Measurements from ENCODE around the gene PCDH10. TPM values are rescaled to one million over a fixed set of nuclear protein-coding genes. Genes with fewer than 3 reads are reported as not detected.

PCDH10 gene, protein sequence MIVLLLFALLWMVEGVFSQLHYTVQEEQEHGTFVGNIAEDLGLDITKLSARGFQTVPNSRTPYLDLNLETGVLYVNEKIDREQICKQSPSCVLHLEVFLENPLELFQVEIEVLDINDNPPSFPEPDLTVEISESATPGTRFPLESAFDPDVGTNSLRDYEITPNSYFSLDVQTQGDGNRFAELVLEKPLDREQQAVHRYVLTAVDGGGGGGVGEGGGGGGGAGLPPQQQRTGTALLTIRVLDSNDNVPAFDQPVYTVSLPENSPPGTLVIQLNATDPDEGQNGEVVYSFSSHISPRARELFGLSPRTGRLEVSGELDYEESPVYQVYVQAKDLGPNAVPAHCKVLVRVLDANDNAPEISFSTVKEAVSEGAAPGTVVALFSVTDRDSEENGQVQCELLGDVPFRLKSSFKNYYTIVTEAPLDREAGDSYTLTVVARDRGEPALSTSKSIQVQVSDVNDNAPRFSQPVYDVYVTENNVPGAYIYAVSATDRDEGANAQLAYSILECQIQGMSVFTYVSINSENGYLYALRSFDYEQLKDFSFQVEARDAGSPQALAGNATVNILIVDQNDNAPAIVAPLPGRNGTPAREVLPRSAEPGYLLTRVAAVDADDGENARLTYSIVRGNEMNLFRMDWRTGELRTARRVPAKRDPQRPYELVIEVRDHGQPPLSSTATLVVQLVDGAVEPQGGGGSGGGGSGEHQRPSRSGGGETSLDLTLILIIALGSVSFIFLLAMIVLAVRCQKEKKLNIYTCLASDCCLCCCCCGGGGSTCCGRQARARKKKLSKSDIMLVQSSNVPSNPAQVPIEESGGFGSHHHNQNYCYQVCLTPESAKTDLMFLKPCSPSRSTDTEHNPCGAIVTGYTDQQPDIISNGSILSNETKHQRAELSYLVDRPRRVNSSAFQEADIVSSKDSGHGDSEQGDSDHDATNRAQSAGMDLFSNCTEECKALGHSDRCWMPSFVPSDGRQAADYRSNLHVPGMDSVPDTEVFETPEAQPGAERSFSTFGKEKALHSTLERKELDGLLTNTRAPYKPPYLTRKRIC
- not detected for total RNA-seq

DNA sequence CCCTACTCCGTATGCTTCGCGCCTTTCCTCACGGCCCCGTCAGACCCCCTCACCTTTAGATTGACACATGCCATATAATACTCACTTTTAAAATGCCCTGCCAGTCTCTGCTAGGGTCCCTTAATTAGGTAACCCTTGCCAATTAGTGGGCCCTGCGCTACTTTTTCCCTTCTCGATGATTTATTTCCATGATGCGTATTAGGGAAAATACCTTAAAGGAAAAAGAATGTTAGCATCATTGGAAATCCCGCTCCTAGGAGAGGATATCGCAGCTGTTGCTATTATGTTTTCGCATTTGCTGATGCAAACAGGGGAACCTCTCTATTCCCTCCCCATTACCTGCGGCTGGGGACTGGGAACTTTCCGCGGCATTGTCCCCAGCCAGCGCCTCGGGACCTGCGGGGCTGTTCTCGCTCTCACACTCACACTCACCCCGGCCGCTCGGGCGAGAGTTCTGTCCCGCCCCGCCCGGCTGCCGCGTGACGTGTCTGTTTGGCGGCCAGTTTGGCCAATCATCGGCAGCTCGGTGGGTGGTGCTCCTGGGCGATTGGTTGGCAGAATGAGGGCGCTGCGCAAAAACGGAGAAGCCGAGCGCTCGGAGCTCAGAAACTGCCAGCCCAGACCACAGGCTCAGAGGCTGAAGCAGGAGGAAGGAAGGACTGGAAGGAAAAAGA is at the start of gene PCDH10:
Gene PCDH10, plus strand, starts transcription at position 605 of the 674 bp plus-strand sequence. CDS start 847 bp downstream, outside the sequence.
- DNase-seq (ENCODE audit: low spot score), result peak; percentile 67
- ATAC-seq, result peak; percentile 84

DNA sequence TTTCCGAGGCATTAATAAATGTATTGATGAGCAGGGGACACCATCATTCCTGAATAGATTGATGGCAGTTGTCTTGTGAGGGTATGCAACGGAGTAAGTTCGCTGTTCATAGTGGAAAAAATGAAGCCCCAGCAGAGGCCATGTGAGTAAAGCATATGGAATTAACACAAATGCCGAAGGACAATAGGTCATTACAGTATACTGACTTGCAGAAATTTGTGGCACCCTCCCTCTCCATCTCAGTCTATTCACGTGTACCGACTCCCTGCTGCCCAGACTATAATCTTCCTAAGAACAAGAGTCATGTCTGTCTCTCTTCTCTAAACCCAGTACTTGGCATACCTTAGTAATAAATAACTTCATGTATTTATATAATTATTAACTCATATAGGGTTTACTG is 47.1 kb upstream of the PCDH10 start:
- ATAC-seq (no peak), DNase-seq (ENCODE audit: low spot score) (no peak)

DNA sequence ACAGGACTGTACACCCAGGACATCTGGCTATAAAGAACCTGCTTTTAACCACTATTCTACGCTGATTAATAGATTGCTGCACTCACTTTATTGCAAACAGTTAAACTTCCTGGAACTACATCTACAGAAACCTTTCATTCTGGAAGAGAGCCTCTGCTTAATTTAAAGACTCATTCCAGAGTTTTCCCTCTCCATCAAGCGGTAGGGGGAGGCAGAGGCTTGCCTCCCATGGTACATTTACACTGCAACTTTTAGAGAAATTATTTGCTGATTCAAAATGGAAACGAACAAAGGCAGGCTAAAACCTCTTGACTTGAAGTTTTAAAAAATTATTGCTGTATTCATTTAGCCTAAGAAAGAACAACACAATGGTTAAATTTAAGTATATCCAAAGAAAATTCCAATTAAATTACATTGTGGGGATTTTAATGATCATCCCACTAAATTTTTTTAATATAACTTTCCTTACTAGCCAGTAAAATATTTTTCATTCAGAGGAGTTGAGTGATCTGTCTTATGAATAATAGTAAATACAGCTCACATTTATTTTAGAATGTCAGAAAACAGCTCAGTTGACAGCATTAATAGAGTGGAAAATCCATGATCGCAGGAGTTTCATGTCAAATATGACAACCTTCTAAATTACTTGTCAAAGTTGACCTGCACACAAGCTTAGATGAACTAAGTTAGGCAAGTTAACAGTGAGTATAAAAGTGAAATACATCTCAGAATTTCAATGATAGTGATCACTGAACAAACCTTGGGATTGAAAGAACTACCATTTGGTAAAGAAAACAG is 46.3 kb upstream of the PCDH10 start:
- ATAC-seq, result no peak
- DNase-seq (ENCODE audit: low spot score), result no peak

DNA sequence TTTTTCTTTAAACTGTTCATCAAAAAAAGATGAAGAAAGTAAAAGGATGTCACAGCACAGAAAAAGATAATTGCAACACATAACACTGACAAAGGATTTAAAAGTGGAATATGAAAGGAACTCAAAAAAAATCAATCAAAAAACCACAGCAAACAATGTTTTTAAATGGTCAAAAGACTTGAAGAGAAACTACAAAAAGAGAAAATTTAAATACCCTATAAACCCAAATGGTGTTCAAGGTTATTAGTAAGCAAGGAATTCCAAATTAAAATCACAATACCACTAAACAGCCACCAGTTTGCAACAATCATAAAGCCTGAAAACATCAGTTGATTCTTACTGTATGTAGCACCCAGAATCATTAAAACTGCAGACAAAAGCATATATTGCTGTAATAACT is 36.5 kb upstream of the PCDH10 start:
- ATAC-seq (no peak), DNase-seq (ENCODE audit: low spot score) (no peak)

DNA sequence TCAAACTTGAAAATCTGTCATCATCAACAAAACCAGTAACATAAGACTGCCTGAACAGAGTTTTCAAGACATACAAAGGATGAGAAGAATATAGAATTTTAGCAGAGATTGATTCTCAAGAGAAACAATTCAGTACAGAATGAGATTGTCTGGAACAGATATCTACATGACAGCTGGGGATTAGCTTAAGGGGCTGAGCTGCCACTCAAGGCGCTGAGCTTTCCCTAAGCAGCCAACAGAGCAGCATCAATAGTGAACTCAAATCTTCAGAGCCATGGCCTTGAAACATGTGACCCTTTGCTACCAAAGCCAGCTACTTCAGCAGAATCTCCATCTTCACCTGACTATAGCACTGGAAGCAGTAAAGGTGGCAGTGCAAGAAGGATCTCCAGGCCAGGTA is 24.3 kb upstream of the PCDH10 start:
- no peak for DNase-seq (ENCODE audit: low spot score)
- ATAC-seq, result no peak

DNA sequence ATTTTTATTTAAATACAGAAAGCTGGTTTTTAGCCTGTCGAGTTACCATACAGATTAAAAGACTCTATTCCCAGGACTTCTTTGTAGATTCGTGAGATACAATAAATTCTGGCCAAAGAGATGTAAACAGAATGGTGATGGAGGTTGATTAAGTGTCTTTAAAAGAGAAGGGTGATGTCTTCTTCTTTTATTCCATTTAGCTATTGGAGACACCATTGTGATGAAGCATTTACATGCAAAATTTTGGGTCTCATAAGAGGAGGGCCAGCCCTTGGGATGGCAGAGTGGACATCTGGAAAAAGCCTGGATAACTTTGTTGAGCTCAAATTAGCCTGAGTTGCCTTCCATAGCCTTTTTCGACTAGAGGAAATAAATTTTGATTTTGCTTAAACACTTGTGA is 21.6 kb upstream of the PCDH10 start:
- ATAC-seq (no peak), DNase-seq (ENCODE audit: low spot score) (no peak)

DNA sequence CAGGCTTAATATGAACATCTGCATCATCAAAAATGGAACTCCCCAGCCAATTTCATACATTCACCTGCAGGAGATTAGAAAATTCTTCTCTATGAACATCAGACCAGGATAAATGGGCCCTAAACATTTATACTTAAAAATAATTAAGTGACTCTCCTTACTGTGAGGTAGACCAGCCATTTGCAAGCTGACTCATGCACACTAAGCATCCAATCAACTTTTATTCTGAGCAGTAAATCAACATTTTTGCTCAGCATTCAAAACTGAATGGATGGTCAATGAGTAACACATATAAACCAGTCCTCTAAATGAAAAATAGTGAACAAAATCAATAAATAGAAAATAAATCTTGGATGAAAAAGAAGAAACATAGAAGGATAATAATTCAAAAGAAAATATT is 19.9 kb upstream of the PCDH10 start:
- DNase-seq (ENCODE audit: low spot score), result no peak
- no peak for ATAC-seq

DNA sequence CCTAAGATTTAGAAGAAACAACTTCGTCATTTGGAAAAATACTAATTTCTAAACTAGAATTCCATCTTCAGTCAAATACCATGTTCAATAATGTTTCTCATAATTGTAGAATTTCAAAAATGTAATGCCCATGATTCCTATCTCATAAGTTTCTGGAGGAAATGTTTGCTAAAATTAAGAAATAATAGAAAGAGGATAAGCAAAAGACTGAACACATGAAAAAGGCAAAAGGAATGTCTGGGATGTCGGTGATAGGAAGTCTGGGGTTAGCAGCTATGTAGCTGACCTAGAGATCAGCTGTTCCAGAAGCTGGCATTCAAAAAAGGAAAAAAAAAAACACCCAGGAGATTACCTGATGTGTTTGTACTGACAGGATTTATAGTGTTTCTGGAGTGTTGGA is 18.9 kb upstream of the PCDH10 start:
- ATAC-seq, result no peak
- no peak for DNase-seq (ENCODE audit: low spot score)

DNA sequence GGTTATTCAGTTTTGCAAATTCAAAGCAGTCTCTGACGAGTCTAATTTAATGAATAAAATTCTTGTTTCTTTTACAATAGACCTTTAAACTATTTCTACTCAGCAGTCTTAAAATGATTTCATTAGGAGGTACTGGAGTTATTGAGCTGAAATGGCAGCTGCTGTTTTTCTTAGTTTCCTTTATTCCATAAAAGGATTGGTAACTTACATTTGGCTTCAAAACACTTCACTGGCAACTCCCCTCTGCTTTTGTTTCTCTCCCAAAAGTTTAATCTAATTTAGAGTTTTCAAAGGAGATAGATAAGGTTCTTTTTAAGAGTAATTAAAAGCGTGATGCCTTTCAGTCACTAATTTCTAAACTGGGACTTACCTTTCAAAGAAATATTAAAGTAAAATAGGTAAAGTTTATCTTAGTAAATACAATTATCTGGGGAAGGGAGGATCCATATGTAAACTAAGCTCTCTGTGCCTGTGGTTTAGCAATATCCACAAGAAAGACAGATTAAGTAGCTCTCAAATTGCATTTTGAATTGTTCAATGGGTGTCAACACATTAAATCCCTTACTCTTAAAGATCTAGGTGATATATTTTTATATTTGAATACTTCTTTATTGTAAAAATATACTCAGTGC is 17.1 kb upstream of the PCDH10 start:
- ATAC-seq (no peak), DNase-seq (ENCODE audit: low spot score) (no peak)

DNA sequence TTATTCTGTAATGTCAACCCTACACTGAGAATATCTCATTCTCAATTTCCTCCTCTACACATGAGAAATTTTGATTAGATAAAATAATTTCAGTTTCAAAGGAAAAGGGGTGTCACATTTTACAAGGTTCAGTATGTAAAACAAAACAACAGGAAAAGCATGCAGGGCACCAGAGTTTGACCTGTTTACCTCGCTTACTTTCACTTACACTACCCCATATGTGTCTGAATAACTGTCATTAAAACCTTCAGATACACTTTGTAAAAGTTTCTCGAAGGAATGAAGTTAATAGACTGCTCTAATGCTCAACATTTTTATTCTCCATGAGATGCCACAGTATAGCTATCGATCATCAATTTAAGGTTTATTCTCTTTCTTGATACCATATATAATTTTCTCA is 12.3 kb upstream of the PCDH10 start:
- ATAC-seq, result no peak
- no peak for DNase-seq (ENCODE audit: low spot score)

DNA sequence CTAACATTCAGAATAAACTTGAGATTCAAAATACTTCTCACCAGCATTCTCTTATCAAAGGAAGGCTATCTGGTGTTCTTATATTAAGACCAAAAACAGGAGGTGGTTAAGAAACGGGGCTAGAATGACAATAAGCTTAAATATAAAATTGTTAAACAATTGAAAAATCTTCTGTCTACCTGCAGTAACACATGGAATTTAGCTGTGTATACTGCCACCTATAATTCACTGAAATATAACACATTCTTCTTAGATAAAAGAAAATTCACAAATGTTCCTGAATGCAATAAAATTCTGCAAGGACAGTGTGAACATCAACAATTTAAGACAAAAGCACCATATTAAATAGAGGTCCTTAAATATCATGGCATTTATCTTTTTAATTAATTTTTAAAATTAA is 11.5 kb upstream of the PCDH10 start:
- no peak for DNase-seq (ENCODE audit: low spot score)
- ATAC-seq, result no peak

DNA sequence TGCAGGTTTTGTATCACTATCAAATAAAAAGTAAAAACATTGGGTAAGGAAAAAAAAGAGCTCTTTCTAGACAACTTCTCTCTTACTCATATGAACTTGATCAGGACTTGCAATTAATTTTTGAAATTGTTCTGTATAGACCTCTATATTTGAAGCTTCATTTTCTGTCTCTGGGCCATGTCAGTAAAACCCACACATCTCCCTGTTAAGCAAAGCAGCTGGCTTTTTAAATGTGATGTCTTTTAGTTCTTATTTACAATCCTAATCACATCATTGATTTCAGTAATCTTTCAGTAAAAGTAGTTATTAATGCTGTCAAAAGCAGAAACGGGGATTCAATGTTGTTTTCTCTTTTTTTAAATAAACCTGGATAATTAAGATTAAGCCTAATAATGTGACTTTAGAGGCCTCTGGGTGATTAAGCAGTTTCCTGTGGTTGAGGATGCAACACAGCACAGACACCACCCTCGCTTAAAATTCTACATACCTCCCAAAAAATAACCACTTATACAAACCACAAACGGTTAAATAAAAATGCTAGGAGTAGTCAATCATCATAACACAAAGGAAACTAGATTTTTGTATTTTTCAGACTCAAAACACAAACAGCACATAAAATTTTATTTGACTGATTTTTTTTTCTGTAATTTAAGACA is 5.2 kb upstream of the PCDH10 start:
- DNase-seq (ENCODE audit: low spot score) (no peak), ATAC-seq (no peak)

DNA sequence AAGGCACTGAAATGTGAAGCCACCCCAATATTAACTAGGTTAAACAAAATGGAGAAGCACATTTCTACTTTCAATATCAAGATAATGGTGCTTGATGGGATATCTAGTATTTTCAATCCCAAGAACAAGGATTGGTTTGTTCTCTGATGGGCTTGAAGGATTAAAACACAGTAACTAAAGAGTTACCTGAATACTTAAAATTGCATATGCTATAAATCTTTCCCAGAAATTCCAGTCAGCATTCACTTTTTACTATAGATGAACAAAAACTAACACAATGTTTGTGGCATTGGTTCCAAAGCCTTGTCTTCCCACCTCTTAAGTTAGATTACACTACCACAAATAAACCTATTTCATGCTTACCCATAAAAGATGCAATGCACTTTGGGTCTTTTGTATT is 3.9 kb upstream of the PCDH10 start:
- no peak for DNase-seq (ENCODE audit: low spot score)
- no peak for ATAC-seq

DNA sequence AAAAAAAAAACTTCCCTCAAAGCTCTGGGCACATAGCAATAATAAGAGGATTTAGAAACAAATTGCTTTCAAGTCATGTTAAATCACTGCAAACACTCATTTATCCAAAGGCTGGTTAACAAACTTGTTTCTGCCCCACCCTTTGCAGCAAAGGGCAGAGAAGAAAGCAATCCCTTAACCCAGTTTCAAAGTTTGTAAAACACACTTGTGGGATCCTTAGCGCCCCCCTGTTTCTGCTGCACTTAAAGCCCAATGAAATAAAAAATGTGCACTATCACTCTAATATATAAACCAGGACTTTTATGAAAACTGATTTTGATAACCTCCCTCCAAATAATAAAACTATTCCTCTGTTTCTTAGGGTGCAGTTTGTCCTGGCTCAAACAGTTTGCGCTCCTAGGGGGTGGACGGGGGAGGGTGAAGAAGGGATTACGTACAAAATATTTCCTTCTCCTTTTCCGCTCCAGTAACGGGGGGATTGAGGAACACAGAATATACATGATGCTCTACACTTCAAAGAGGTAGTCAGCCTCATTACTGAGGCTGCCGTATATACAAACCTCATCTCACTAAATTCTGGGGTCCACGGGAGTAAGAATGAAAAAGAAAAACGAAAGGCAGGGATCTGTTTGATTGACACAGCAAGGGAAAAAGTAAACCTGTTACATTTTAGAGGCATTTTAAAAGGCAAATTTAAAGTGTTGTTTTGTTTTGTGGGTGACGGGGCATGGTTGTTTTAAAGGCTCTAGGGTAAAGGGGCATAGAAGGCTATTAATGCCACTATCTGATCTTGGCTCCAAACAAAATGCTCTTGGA is 3.1 kb upstream of the PCDH10 start:
- ATAC-seq, result no peak
- DNase-seq (ENCODE audit: low spot score), result no peak

DNA sequence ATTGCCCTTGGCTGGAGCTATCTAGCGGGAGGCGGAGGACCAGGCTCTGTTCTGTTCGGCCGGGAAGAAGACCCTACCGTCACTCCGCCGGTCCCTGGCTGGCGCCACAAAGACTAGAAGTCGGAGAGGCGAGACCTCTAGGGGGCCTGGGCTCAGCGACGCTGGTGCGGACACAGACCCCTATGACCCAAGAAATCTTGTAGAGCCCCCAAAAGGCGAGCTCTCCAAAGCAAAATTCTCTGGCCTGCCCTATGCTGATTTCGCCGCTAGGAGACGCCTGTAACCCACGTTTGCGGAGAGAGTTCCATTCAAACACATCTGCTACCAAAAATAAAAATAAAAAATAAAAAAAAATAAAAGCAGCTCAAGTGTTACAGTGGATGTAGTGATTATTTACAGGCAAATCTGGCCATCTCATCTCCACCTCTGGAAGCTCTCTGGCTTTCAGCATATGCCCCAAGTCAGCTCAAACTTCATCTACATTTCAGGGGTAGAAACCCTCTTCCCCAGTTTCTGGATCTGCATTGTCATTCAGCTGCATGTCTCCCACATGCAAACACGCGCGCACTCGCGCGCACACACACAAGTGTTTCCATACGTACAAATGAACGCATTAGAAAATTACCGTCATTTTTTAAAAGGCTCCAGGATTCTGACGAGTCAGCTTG is 2.4 kb upstream of the PCDH10 start:
- DNase-seq (ENCODE audit: low spot score) (no peak), ATAC-seq (peak; percentile 70)

DNA sequence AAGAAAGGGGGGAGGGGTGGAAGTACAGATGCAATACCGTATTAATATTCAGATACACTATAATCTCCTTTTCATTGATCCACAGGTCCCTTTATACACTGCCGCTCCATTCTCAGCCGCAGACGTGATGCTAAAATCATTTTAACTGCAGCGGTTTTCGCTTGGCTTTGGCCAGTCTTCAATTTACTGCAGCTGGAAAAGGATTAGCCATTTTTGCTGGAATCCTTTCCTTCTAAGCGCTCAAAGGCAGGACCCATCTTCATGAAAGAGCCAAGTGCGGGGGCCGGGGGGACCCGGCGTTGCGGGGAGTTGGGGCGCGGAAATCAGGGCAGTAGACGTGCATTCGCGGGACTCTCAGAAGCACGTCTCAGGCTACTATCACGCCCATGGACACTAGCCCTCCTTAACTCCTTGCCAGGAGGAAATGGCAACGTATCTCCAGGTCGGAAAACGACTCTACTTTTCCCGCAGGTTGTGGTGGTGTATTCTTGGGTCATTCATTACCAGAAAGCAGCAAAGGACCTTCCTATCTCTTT is 1.7 kb upstream of the PCDH10 start:
- no peak for ATAC-seq
- no peak for DNase-seq (ENCODE audit: low spot score)

DNA sequence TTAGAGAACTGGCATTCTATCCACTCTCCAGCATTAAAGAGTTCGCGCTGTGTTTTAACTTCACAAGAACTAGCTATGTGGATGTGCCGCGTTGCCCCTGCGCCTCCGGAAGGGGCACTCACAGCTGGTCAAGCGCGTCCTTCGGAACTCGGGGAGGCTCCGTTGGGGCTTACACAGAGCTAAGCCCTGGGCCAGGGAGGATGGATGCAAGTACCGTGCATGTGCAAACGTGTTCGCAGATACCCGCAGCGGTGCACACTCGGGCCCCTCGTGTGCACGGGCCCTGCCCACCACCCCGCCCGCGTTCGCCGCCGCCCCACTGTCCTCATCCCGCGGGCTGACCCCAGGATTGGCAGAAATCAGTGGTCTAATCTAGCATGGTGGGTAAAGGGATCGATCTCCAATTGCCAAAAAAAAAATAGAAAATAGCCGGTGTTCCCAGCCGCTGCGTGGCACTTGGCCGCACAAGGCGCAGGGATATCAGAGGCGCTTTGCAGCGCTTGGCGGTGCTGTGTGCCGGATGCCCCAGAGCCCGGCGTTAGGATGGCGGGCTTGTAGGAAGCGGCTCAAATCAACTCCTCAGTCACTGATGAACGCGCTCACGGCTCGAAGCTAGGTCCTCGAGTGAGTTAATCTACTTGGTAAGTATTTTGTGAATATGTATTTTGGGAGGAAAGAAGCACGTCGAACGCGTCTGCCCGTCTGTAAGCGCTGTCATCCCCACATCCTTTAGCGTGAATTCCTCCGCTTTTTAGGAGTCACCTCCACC is 989 bp upstream of the PCDH10 start:
- DNase-seq (ENCODE audit: low spot score) (no peak), ATAC-seq (peak; percentile 21)

Data from left lobe of liver (tissue), 2 donors.